HG03175 (cell line): Measurements from ENCODE around the gene DNAJB6.

ENCODE experiments used
- ATAC-seq: cut with Tn5 transposase; IDR thresholded peaks from one replicate; pipeline ENCODE4 v1.9.1; 2021; ENCODE audit warnings: mild to moderate bottlenecking, moderate library complexity; ENCODE audit not compliant: unreplicated experiment

The DNAJB6 gene

DNA sequence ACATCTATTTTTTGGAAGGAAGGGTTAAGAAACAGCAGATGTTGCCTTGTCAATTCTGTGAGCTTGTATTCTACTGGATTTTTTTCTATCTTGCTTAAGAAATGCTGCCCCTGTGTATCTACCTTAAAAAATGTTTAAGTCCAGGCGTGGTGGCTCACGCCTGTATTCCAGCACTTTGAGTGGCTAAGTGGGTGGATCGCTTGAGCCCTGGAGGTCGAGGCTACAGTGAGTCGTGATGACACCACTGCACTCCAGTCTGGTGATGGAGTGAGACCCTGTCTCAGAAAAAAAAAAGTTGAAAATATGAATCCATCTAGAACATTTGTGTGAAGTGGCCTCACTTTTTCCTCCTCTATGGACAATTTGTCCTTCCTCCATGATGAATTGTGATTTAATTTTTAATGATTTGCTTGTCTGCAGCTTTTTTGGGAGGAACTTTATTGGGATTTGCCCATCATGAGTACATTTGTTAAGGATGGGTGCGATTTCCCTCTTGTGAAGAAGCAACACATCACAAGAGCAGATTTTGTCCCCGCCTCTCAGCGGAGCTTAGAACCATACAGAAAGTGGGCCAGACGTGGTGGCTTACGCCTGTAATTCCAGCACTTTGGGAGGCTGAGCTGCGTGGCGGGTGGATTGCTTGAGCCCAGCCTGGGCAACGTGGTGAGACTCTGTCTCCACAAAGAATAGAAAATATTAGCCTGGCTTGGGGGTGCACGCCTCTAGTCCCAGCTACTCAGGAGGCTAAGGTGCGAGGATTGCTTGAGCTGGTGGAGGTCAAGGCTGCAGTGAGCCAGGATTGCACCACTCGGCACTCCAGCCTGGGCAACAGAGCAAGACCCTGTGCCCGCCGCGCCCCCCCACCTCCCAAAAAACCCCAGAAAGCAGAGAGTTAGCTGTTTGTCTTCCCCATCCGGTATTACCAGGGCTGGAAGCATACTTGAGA is 57.7 kb downstream of the DNAJB6 start:
- no peak for ATAC-seq

DNA sequence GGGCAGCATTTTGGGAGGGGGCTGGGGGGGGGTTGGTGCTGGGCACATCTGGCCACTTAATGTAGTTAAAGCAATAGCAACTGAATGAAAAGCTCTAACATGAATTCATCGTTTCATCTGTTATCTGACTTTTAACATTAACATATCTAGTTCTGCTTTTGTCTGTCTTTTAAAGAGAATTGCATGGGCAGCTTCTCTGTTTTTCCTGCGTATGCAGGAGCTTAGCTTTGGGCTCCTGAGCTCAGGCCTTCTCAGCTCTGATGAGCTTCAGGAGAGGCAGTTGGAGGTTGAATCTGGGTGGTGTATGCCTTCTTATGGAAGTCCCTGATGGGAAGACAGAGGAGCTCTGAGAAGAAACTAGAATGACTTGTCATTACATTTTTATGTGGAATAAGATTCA is 58.4 kb downstream of the DNAJB6 start:
- no peak for ATAC-seq

GRCh38 chr7:157396316-157397035 is 59.7 kb downstream of the DNAJB6 start:
- ATAC-seq = no peak

- ATAC-seq = no peak
Observed at GRCh38 chr7:157397036-157397720, 60.4 kb downstream of the DNAJB6 start.

GRCh38 chr7:157397731-157398691 is 61.2 kb downstream of the DNAJB6 start:
- no peak for ATAC-seq

DNA sequence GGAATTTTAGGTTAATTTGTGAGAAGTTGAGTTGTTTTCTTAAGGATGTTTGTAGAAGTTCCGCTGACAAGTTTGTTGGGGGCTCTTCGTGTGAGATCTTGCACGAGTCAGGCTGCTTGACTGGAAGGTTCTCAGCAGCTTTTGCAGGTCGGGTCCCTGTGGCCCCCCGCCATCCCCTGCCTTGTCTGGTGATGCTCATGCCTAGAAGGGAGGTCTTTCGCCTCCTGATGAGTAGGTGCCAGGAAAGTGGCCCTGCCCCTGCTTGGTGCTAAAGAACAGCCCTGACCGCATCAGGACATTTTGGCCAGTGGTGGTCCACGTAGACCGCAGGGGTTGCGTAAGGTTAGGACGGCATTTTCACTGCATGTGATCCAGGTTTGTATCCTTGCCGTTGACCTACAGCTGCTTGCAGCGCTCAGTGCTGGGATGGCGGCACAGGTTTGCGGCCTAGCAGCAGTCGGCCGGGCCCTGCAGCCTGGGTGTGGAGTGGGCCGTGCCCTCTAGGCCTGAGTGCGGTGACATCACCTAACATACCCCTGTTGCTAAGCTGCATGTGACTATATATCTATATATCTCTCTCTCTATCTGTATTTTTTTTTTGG is 62.4 kb downstream of the DNAJB6 start:
- ATAC-seq = no peak

- ATAC-seq = no peak
Observed at GRCh38 chr7:157400171-157400860, 63.5 kb downstream of the DNAJB6 start.

GRCh38 chr7:157401567-157402387 is 65.0 kb downstream of the DNAJB6 start:
- no peak for ATAC-seq

DNA sequence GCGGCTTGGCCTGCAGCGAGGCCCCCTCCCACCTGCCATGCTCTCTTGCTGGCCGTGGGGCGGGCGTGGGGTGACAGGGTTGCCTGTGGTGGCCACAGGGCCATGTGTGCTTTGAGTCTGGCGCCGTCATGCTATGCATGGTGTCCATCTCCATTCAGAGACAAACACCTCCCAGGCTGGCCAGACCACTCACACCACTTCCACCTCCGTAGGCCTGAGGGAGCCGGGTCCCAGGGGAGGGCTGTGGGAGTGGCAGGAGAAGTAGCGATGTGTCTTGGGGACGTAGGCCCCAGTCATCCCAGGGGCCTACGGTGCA is 65.5 kb downstream of the DNAJB6 start:
- no peak for ATAC-seq

- ATAC-seq = no peak
Observed at GRCh38 chr7:157402911-157403534, 66.2 kb downstream of the DNAJB6 start.

GRCh38 chr7:157403646-157404401 is 67.0 kb downstream of the DNAJB6 start:
- ATAC-seq = no peak

DNA sequence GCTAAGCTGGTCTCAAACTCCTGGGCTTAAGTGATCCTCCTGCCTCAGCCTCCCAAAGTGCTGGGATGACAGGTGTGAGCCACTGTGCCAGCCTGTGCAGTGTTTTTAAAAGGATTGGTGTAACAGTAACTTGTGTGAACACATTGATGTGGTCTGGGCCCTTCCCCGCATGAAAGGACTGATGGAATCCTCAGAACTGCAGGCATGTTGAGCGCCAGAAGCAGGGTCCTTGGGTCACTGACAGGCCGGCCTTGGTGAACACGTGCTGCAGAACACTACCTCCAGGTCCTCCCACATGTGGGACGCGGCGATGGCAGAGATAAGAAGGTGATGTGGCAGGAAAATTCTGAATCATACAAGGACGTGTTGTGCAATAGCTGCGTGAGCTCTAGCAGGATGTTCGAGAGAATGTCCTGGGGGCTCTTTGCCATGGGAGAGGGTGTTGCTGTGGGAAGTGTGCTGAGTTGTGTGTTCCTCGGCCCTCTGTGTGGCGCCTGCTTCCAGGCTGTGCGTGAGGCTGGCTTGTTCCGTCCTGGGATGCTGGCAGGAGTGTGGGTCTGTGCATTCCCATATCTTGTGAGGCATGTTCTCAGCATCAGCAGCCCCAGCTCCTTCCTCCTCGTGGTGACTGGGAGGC is 68.2 kb downstream of the DNAJB6 start:
- ATAC-seq = no peak

- no peak for ATAC-seq
Observed at GRCh38 chr7:157405501-157405900, 68.7 kb downstream of the DNAJB6 start.

DNA sequence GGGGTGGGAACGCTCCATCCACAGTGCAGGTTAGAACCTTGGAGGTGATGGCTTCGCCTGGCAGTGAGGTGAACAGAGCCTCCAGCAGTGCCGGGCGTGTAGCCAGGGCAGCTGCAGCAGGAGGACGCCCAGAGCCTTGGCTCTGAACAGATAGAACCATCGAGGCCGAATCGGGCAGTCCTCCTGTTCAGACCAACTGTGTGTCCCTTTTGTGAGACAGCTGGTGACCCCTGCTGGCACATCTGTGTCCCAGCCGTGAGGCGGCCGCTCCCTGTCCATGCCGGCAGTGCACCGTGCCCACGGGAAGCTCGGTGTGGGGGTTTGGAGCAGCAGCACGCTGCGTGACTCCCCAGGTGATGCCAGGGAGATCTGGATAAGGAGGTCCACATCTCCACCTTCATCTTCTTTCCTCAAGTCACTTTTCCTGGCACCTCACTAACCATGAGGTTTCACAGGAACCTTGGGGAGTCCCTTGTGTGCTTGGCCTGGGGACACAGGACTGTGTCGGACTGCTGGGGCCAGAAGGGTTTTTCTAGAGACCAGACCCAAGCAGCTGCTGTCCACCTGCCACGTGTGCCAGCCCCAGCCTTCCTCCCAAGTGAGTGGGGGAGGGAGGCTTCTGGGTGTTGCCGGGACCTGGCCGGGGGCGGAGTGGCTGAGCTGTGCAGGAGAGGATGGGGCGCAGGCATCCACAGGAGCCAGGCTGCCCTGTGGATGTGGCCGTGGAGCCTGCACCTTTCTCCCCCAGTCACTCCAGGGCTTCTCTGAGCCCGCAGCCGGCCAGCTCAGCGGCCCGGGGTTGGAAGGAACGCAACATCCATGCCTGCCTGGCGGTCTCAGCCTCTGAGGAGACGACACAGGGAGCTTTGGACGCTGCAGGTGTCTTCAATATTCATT is 69.4 kb downstream of the DNAJB6 start:
- ATAC-seq = no peak

DNA sequence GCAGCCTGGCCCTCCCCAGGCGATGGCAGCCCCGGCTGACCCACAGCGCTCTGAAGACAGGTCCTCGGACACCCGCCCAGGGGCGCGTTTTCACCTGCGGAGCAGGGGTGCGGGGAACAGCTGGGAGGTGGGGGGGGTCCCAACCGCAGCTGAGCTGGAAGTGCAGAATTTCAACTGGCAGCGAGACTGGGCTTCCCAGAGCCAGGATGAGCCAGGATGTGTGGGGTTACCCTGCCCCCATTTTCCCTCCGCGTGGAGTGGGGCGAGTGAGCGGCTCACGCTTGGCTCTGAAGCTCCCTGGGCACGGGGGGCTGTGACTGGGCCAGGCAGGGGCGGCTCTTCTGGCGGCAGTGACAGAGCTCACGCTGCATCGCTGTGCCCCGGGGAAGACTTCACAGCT is 70.2 kb downstream of the DNAJB6 start:
- ATAC-seq = no peak
